ENCODE data around the gene NSG1. TPM values are rescaled to one million over a fixed set of nuclear protein-coding genes. Genes with fewer than 3 reads are reported as not detected.

Gene NSG1
- total and polyA plus RNA-seq, 2 of the 4 experiments (the other 2 are of a cell fraction) = 0.72 to 1.6 TPM

DNA sequence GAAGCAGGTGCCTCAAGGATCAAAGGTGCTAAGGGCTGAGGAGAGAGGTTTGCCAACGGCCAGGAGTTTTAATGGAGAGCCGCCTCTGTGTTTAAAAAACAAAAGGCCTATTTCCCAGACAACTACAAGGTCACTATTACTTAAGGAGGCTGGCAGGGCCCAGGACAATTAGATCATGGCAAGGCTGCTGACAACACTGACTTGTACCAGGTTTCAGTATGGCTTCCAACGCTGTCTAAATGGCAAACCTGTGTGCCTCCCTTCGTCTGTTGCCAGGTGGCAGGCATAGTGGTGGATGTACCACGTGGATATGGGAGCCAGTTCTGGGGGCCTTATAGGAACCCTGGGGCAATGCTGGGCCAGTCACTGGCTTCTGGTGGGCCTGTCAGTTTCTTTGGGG lies 41.0 kb downstream of the NSG1 start:
- H2BK5ac ChIP-seq (ENCODE audit: low read depth, low read length, poor library complexity, severe bottlenecking) = no peak overlapping the region
- H3K9ac ChIP-seq (ENCODE audit: low read depth, low read length) = no peak overlapping the region
- in situ Hi-C loops (cut with MboI; ENCODE audit: low sequenced_read_pairs) = no loop called here
- ChIA-PET CTCF (interaction anchor here (0.6 to 1.4 kb wide), 2 partner anchors 21 to 32 kb away, joined by 3 read pairs; no protein-coding TSS in a partner anchor), POLR2A (ENCODE audit: unreplicated experiment) (no interaction called here)
- H3K18ac ChIP-seq (ENCODE audit: low read depth, low read length) = no peak overlapping the region
- H3K4me3 ChIP-seq (ENCODE audit: insufficient read depth, low read depth, low read length) = no peak overlapping the region
- no peak overlapping the region for H3K23ac ChIP-seq (ENCODE audit: low read depth, low read length)
- DNase-seq (no peak), ATAC-seq (ENCODE audit: low read depth) (no peak)
- 100% methylated on average over 2 of the region's 5 CpGs; no CpG with 5 or more reads in 1 of the 2 experiments for WGBS, 2 experiments (ENCODE audit: extremely low coverage in 2 of 2, insufficient read length in 1 of 2)
- TF ChIP-seq RAD21 (IDR thresholded peaks at IDR 0.05; ENCODE audit: low read length) (no peak), POLR2A (IDR thresholded peaks at IDR 0.05; ENCODE audit: low read depth, low read length) (no peak), MXI1 (IDR thresholded peaks at IDR 0.05; ENCODE audit: borderline replicate concordance, low read depth, low read length) (no peak), NFE2L2 (IDR thresholded peaks at IDR 0.05; ENCODE audit: low read depth, low read length) (no peak), FOS (IDR thresholded peaks at IDR 0.05; ENCODE audit: low read depth, low read length) (no peak), BHLHE40 (IDR thresholded peaks at IDR 0.05; ENCODE audit: low read depth, low read length) (no peak), RFX5 (IDR thresholded peaks at IDR 0.05; ENCODE audit: low read depth, low read length) (no peak), MAFK (IDR thresholded peaks at IDR 0.05; ENCODE audit: low read depth, low read length) (no peak)
- TF ChIP-seq, protein P1, sequence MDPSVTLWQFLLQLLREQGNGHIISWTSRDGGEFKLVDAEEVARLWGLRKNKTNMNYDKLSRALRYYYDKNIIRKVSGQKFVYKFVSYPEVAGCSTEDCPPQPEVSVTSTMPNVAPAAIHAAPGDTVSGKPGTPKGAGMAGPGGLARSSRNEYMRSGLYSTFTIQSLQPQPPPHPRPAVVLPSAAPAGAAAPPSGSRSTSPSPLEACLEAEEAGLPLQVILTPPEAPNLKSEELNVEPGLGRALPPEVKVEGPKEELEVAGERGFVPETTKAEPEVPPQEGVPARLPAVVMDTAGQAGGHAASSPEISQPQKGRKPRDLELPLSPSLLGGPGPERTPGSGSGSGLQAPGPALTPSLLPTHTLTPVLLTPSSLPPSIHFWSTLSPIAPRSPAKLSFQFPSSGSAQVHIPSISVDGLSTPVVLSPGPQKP (IDR thresholded peaks at IDR 0.05; ENCODE audit: borderline replicate concordance, low read depth, low read length) = no peak
- TF ChIP-seq, protein P2, sequence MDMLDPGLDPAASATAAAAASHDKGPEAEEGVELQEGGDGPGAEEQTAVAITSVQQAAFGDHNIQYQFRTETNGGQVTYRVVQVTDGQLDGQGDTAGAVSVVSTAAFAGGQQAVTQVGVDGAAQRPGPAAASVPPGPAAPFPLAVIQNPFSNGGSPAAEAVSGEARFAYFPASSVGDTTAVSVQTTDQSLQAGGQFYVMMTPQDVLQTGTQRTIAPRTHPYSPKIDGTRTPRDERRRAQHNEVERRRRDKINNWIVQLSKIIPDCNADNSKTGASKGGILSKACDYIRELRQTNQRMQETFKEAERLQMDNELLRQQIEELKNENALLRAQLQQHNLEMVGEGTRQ (IDR thresholded peaks at IDR 0.05; ENCODE audit: low read depth, low read length) = no peak
- no peak overlapping the region for H3K4ac ChIP-seq (ENCODE audit: low read depth, low read length)
- BruUV-seq (replicated peaks) = no TSS peak
- no peak overlapping the region for H2AK9ac ChIP-seq (replicated peaks; ENCODE audit: low read depth, low read length, poor library complexity)
- H2BK20ac ChIP-seq (ENCODE audit: low read depth, low read length) = no peak overlapping the region
- no peak overlapping the region for H3K4me2 ChIP-seq (ENCODE audit: low read depth, low read length)
- H4K20me1 ChIP-seq (ENCODE audit: insufficient read depth, low read length) = peaks cover 3% of the 10 kb centered on the region; the same call in 1 of the 2 replicates
- H2BK120ac ChIP-seq (ENCODE audit: low read depth, low read length) = no peak overlapping the region
- peaks cover 4% of the 10 kb centered on the region in 2 experiments; a peak in 1 of 4 replicates for H3K79me1 ChIP-seq (ENCODE audit: low read depth in 1 of 2, low read length in 2 of 2)
- H4K8ac ChIP-seq (ENCODE audit: low read depth in 2 of 2, low read length in 2 of 2) = no peak overlapping the region
- intact Hi-C loops (cut with micrococcal nuclease) = no loop called here
- no peak overlapping the region for H4K91ac ChIP-seq (ENCODE audit: insufficient read depth, low read depth, low read length)
- no peaks in the 10 kb centered on the region for H3K9me3 ChIP-seq (ENCODE audit: control insufficient read depth, insufficient read depth, low read length)
- no peak overlapping the region for H2BK15ac ChIP-seq (ENCODE audit: low read depth, low read length)
- no peaks in the 10 kb centered on the region for H3K27me3 ChIP-seq (ENCODE audit: control insufficient read depth, insufficient read depth, low read length)
- H3K27ac ChIP-seq (ENCODE audit: insufficient read depth, low read length) = no peak overlapping the region
- H3K9me1 ChIP-seq (ENCODE audit: insufficient read depth, low read length) = peaks cover 12% of the 10 kb centered on the region; the same call in 1 of the 2 replicates
- H3K14ac ChIP-seq (replicated peaks; ENCODE audit: low read depth, low read length) = no peak overlapping the region
- peaks cover 20% of the 10 kb centered on the region for H3K36me3 ChIP-seq (ENCODE audit: control insufficient read depth, insufficient read depth, low read length)
- no peak overlapping the region for H2AK5ac ChIP-seq (ENCODE audit: low read depth, low read length)
- H3K4me1 ChIP-seq (ENCODE audit: control insufficient read depth, insufficient read depth, low read length) = peaks cover 4% of the 10 kb centered on the region; the same call in 1 of the 2 replicates
- H3K56ac ChIP-seq (ENCODE audit: extremely low read depth, insufficient read depth, low read length) = no peak overlapping the region
- H4K5ac ChIP-seq (ENCODE audit: low read depth, low read length) = no peak overlapping the region
- no peak overlapping the region for H2AFZ ChIP-seq (replicated peaks; ENCODE audit: low read length, poor library complexity)
- dilution Hi-C loops (cut with HindIII; ENCODE audit: low sequenced_read_pairs, unreplicated experiment) = no loop called here
